K562 (cell line): Measurements from ENCODE around the gene OR7C2. TPM values are rescaled to one million over a fixed set of nuclear protein-coding genes. Genes with fewer than 3 reads are reported as not detected.

ENCODE experiments used
- ATAC-seq: fragments of 200-7000 bp; cut with Tn5 transposase; 3 replicates; pipeline ENCODE4 v1.9.1; 2020; ENCODE audit warnings: moderate library complexity
- BruUV-seq: library from RNA; stranded (reverse); fragments of 400-500 nt; replicated peaks from 2 replicates; lab custom pipeline; 2021; lab: Mats Ljungman, UMichigan
- CTCF ChIA-PET: fragments of 300-600 bp; formaldehyde crosslinking; extraction: SDS; loops from one replicate; lab custom pipeline; 2021; ENCODE audit warnings: low intra/inter-chr PET ratio; lab: Yijun Ruan, JAX
- POLR2A ChIA-PET: fragments of 300-600, 350-650 bp; sonication (Branson Sonifier 250); formaldehyde crosslinking; extraction: SDS; loops from one replicate; lab custom pipeline; 2021; ENCODE audit warnings: antibody characterized with exemption, inconsistent platforms; lab: Yijun Ruan, JAX
- DNase-seq, 4 experiments: peaks; one replicate each; pipeline versions ENCODE4 v3.0.0 to v3.0.0-alpha.2; 2011 to 2018; ENCODE audit warnings: low spot score in 3 of 4, mixed read lengths in 3 of 4; ENCODE audit errors: extremely low read depth in 1 of 4
- FAIRE-seq: peaks from 2 replicates; lab custom pipeline; 2011; peaks lifted over from hg19 to GRCh38; lab: Jason Lieb, UNC
- H2AFZ ChIP-seq: 2 replicates; pipeline ENCODE4 v1.6.0; 2011; ENCODE audit warnings: low read depth, low read length, control low read depth, inconsistent platforms
- H3K27ac ChIP-seq: fragments of 200-600 bp; 3 replicates; pipeline ENCODE4 v1.8.0; 2011; ENCODE audit warnings: low read depth, mild to moderate bottlenecking, control low read depth, inconsistent platforms, low read length, moderate library complexity, mixed read lengths; ENCODE audit errors: extremely low read depth
- H3K27me3 ChIP-seq, 2 experiments: fragments of 300-600 bp in 1 of 2; 2 replicates in 1 of 2; 3 replicates in 1 of 2; pipeline versions ENCODE4 v1.6.0 to v1.8.0; 2011; ENCODE audit warnings: inconsistent platforms in 2 of 2, low read length in 2 of 2, mild to moderate bottlenecking in 1 of 2, mixed read lengths in 1 of 2, moderate library complexity in 1 of 2; ENCODE audit not compliant: control insufficient read depth in 2 of 2, insufficient read depth in 2 of 2
- H3K36me3 ChIP-seq: fragments of 300-600 bp; 3 replicates; pipeline ENCODE4 v1.8.0; 2011; ENCODE audit warnings: mild to moderate bottlenecking, low read length, inconsistent platforms; ENCODE audit not compliant: control insufficient read depth, insufficient read depth
- H3K4me1 ChIP-seq, 2 experiments: fragments of 200-600 bp in 1 of 2; replicated peaks in 1 of 2; 2 replicates in 1 of 2; 3 replicates in 1 of 2; pipeline versions ENCODE4 v1.5.1 to v1.8.0; 2011; ENCODE audit warnings: inconsistent platforms in 2 of 2, low read length in 2 of 2, mild to moderate bottlenecking in 1 of 2, mixed read lengths in 1 of 2, moderate library complexity in 1 of 2; ENCODE audit not compliant: control insufficient read depth in 2 of 2, insufficient read depth in 2 of 2
- H3K4me2 ChIP-seq: 2 replicates; pipeline ENCODE4 v1.6.1; 2011; ENCODE audit warnings: low read length, control low read depth, inconsistent platforms, mixed read lengths; ENCODE audit not compliant: insufficient read depth
- H3K4me3 ChIP-seq: fragments of 200-600 bp; sonication (generic), shearing (Covaris generic); 2 replicates; pipeline ENCODE4 v1.5.1; 2016; ENCODE audit warnings: control low read depth, inconsistent platforms
- H3K79me2 ChIP-seq: fragments of 200-600 bp; 3 replicates; pipeline ENCODE4 v1.8.0; 2011; ENCODE audit warnings: low read length, inconsistent platforms; ENCODE audit not compliant: control insufficient read depth, insufficient read depth
- H3K9ac ChIP-seq, 2 experiments: 2 replicates each; pipeline versions ENCODE4 v1.6.0 to v1.6.1; 2011; ENCODE audit warnings: low read depth in 2 of 2, low read length in 2 of 2, control low read depth in 1 of 2, inconsistent platforms in 1 of 2, mild to moderate bottlenecking in 1 of 2, mixed read lengths in 1 of 2; ENCODE audit not compliant: insufficient read depth in 1 of 2
- H3K9me1 ChIP-seq: one replicate; pipeline ENCODE4 v1.6.0; 2011; ENCODE audit warnings: inconsistent platforms, mild to moderate bottlenecking, low read length, moderate library complexity; ENCODE audit not compliant: control insufficient read depth, insufficient read depth
- H3K9me3 ChIP-seq: replicated peaks from 2 replicates; pipeline ENCODE4 v1.5.1; 2011; ENCODE audit warnings: low read depth, low read length, inconsistent platforms; ENCODE audit not compliant: control insufficient read depth, insufficient read depth
- H4K20me1 ChIP-seq: replicated peaks from 2 replicates; pipeline ENCODE4 v1.6.1; 2011; ENCODE audit warnings: low read length, inconsistent platforms, mixed read lengths; ENCODE audit not compliant: control insufficient read depth, insufficient read depth
- MAFF ChIP-seq: IDR thresholded peaks from 2 replicates; pipeline ENCODE4 v1.6.1; 2012; ENCODE audit warnings: low read length, improper control_type of control experiment
- RFX7 ChIP-seq: fragments of 250-450 bp; sonication (Bioruptor Pico); IDR thresholded peaks from 2 replicates; pipeline ENCODE4 v1.5.1; 2021; ENCODE audit warnings: mild to moderate bottlenecking
- RUNX1 ChIP-seq: sonication (generic); IDR thresholded peaks from 2 replicates; pipeline ENCODE4 v1.6.1; 2016; ENCODE audit warnings: antibody characterized with exemption, low read depth
- TEAD2 ChIP-seq: fragments of 450-650 bp; IDR thresholded peaks from 2 replicates; pipeline ENCODE4 v1.6.1; 2016; ENCODE audit warnings: missing genetic modification characterization, control low read depth, missing compliant biosample characterization
- ZBTB49 ChIP-seq: sonication (generic); formaldehyde crosslinking; IDR thresholded peaks from 2 replicates; pipeline ENCODE4 v1.8.0; 2022; ENCODE audit warnings: missing genetic modification reagents, mild to moderate bottlenecking, borderline replicate concordance
- ZNF133 ChIP-seq: fragments of 250-450 bp; sonication (Bioruptor Pico); IDR thresholded peaks from 2 replicates; pipeline ENCODE4 v1.4.0; 2020; ENCODE audit warnings: mild to moderate bottlenecking
- ZNF253 ChIP-seq: fragments of 250-450 bp; sonication (Bioruptor Pico); conservative IDR thresholded peaks from 2 replicates; pipeline ENCODE4 v1.6.1; 2021; ENCODE audit warnings: mild to moderate bottlenecking
- WGBS: fragments of 100-300 bp; shearing (Covaris generic); methylation state at CpG from one replicate; pipeline ENCODE4 v1.1.6; 2016; ENCODE audit warnings: low coverage, mixed read lengths; ENCODE audit not compliant: insufficient coverage; ENCODE audit errors: missing lambda C conversion rate; 5-methylcytosine and 5-hydroxymethylcytosine counted together
- in situ Hi-C: fragments of 300-500 bp; cut with MboI; formaldehyde crosslinking; loops from 4 replicates; pipeline ENCODE4 v1.15.0; 2018; ENCODE audit warnings: inconsistent platforms, mixed read lengths
- intact Hi-C: fragments of 100-400 bp; cut with micrococcal nuclease; formaldehyde crosslinking; loops from 2 replicates; pipeline ENCODE4 v1.14.2; 2022
- polyA plus RNA-seq, 8 experiments: library from polyadenylated mRNA; depleted of rRNA in 4 of 8; stranded (reverse) in 5 of 8; unstranded in 3 of 8; fragments of >200 nt; fragmentation: Nextera tagmentation in 2 of 8; fragmentation: Illumina TruSeq in 1 of 8; extraction: Ambion mirVana in 2 of 8; extraction: Trizol in 1 of 8; gene quantifications; 2 replicates each; pipeline versions ENCODE4 v1.2.1 to v1.2.3, GENCODE V29; 2011 to 2014; ENCODE audit warnings: inconsistent platforms in 1 of 8, missing spikeins in 1 of 8
- total RNA-seq, 7 experiments: library from RNA; depleted of rRNA in 6 of 7; stranded (reverse); fragments of >200 nt in 6 of 7; fragmentation: Illumina TruSeq in 2 of 7; extraction: Trizol in 2 of 7; gene quantifications; 2 replicates each; pipeline versions ENCODE4 v1.2.1 to v1.2.3, GENCODE V29; 2011 to 2021; ENCODE audit warnings: low replicate concordance in 1 of 7
- TF ChIP-seq, protein P1 (sequence below), 2 experiments: fragments of 250-450 bp in 1 of 2; fragments of 450-650 bp in 1 of 2; sonication (Bioruptor Pico) in 1 of 2; IDR thresholded peaks; 2 replicates each; pipeline versions ENCODE4 v1.6.1 to v1.8.0; 2016 to 2021; ENCODE audit warnings: mild to moderate bottlenecking in 2 of 2, moderate library complexity in 2 of 2, missing compliant biosample characterization in 1 of 2, missing genetic modification characterization in 1 of 2

Gene OR7C2
- total and polyA plus RNA-seq, 9 of the 15 experiments (the other 6 are each of a cell fraction or from before 2014, with no cell fraction given): not detected

- WGBS: 0% methylated on average over 4 of the region's 4 CpGs
- FAIRE-seq (no peak), ATAC-seq (no peak), DNase-seq (no peak)
- H4K20me1 ChIP-seq: no peaks in the 10 kb centered on the region
- H3K36me3 ChIP-seq: no peaks in the 10 kb centered on the region
- no peaks in the 10 kb centered on the region for H3K4me1 ChIP-seq
- no TSS peak for BruUV-seq
- intact Hi-C loops: no loop called here
- no peak overlapping the region for H3K4me2 ChIP-seq
- no peak overlapping the region for H3K27ac ChIP-seq
- ChIA-PET CTCF (no interaction called here), POLR2A (no interaction called here)
- TF ChIP-seq, protein P1, sequence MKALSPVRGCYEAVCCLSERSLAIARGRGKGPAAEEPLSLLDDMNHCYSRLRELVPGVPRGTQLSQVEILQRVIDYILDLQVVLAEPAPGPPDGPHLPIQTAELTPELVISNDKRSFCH (CRISPR knock-in tag; IDR thresholded peaks at IDR 0.05): no peak
- TF ChIP-seq, protein P1 (tag; IDR thresholded peaks at IDR 0.05): no peak
- no peak for TF ChIP-seq ZNF133 (CRISPR knock-in tag)
- H3K9me1 ChIP-seq: no peaks in the 10 kb centered on the region
- in situ Hi-C loops: no loop called here
- H3K79me2 ChIP-seq: no peaks in the 10 kb centered on the region
- no peaks in the 10 kb centered on the region for H3K9me3 ChIP-seq
- no peak overlapping the region for H3K4me3 ChIP-seq
- peaks cover 0 to 11% of the 10 kb centered on the region in 2 experiments; a peak in 2 of 5 replicates for H3K27me3 ChIP-seq
- H2AFZ ChIP-seq: no peak overlapping the region
- H3K9ac ChIP-seq: no peak overlapping the region
Observed at GRCh38 chr19:14906711-14907110, 34.6 kb upstream of the OR7C2 start.

GRCh38 chr19:14915116-14915515 lies 26.2 kb upstream of the OR7C2 start:
- FAIRE-seq (no peak), ATAC-seq (no peak), DNase-seq (no peak)
- H3K9me3 ChIP-seq: no peaks in the 10 kb centered on the region
- H2AFZ ChIP-seq: no peak overlapping the region
- CTCF ChIA-PET: interaction anchor here (0.6 kb wide), 1 partner anchor 845 kb away, joined by 3 read pairs; no protein-coding TSS in a partner anchor
- H3K4me1 ChIP-seq: no peaks in the 10 kb centered on the region
- peaks cover 2 to 3% of the 10 kb centered on the region in 2 experiments; a peak in 2 of 5 replicates for H3K27me3 ChIP-seq
- in situ Hi-C loops: no loop called here
- no peaks in the 10 kb centered on the region for H4K20me1 ChIP-seq
- no peak overlapping the region for H3K9ac ChIP-seq
- 0% methylated on average over 5 of the region's 6 CpGs for WGBS
- H3K4me2 ChIP-seq: no peak overlapping the region
- no peaks in the 10 kb centered on the region for H3K79me2 ChIP-seq
- no peak overlapping the region for H3K27ac ChIP-seq
- H3K4me3 ChIP-seq: no peak overlapping the region
- POLR2A ChIA-PET: no interaction called here
- no TSS peak for BruUV-seq
- no peak for TF ChIP-seq RUNX1
- TF ChIP-seq ZBTB49 (CRISPR knock-in tag): no peak
- no peak for TF ChIP-seq TEAD2 (tag)
- no peak for TF ChIP-seq MAFF
- TF ChIP-seq RFX7 (CRISPR knock-in tag): no peak
- TF ChIP-seq ZNF253 (CRISPR knock-in tag): no peak
- TF ChIP-seq, all 486 proteins: peak for 0
- intact Hi-C loops: no loop called here
- no peaks in the 10 kb centered on the region for H3K36me3 ChIP-seq
- no peaks in the 10 kb centered on the region for H3K9me1 ChIP-seq
